HepG2 (cell line): Measurements from ENCODE around the gene MGAT2. TPM values are rescaled to one million over a fixed set of nuclear protein-coding genes. Genes with fewer than 3 reads are reported as not detected.
A peak's percentile ranks its signal among the peaks of the same experiment; 100 is the strongest.

Experiments used
- ADNP ChIP-seq: sonication (generic); formaldehyde crosslinking; IDR thresholded peaks from 2 replicates; pipeline ENCODE4 v1.4.0; 2020; ENCODE audit warnings: missing genetic modification reagents
- BHLHE40 ChIP-seq: IDR thresholded peaks from 2 replicates; pipeline ENCODE4 v1.6.1; 2011; ENCODE audit warnings: low read length, improper control_type of control experiment
- ETS1 ChIP-seq: sonication (generic); formaldehyde crosslinking; IDR thresholded peaks from 2 replicates; pipeline ENCODE4 v1.4.0; 2020; ENCODE audit warnings: missing genetic modification reagents
- FLYWCH1 ChIP-seq: sonication (generic); formaldehyde crosslinking; IDR thresholded peaks from 2 replicates; pipeline ENCODE4 v1.8.1; 2023; ENCODE audit warnings: mild to moderate bottlenecking, missing genetic modification reagents
- HDAC6 ChIP-seq: fragments of 200-600 bp; sonication (generic); IDR thresholded peaks from 2 replicates; pipeline ENCODE4 v1.7.0; 2017; ENCODE audit warnings: mild to moderate bottlenecking, antibody characterized with exemption, low read length, low read depth
- HNRNPUL1 ChIP-seq: fragments of 200-400 bp; formaldehyde crosslinking; IDR thresholded peaks from 2 replicates; pipeline ENCODE4 v1.6.1; 2017; ENCODE audit warnings: low read depth, mild to moderate bottlenecking, low read length, moderate library complexity
- PHF20 ChIP-seq: sonication (generic); formaldehyde crosslinking; IDR thresholded peaks from 2 replicates; pipeline ENCODE4 v1.5.0; 2020; ENCODE audit warnings: mild to moderate bottlenecking, missing genetic modification reagents
- POGK ChIP-seq: sonication (generic); formaldehyde crosslinking; conservative IDR thresholded peaks from 2 replicates; pipeline ENCODE4 v1.8.0; 2022; ENCODE audit warnings: mild to moderate bottlenecking, moderate library complexity, missing genetic modification reagents
- SETDB1 ChIP-seq: sonication (generic); formaldehyde crosslinking; IDR thresholded peaks from 2 replicates; pipeline ENCODE4 v1.5.1; 2020; ENCODE audit warnings: missing genetic modification reagents, mild to moderate bottlenecking, borderline replicate concordance
- SP1 ChIP-seq, 2 experiments: fragments of 450-650 bp in 1 of 2; sonication (generic) in 1 of 2; formaldehyde crosslinking in 1 of 2; IDR thresholded peaks; 2 replicates each; pipeline versions ENCODE4 v1.4.0 to v1.6.1; 2016 to 2020; ENCODE audit warnings: missing genetic modification reagents in 1 of 2
- SRSF9 ChIP-seq: fragments of 200-400 bp; formaldehyde crosslinking; IDR thresholded peaks from 2 replicates; pipeline ENCODE4 v1.6.1; 2018; ENCODE audit warnings: borderline replicate concordance, mild to moderate bottlenecking, low read depth, low read length; ENCODE audit not compliant: insufficient read depth, poor library complexity, severe bottlenecking
- TMF1 ChIP-seq: sonication (generic); formaldehyde crosslinking; IDR thresholded peaks from 2 replicates; pipeline ENCODE4 v1.8.1; 2022; ENCODE audit warnings: low read depth, missing genetic modification reagents
- USF2 ChIP-seq, 2 experiments: sonication (generic) in 1 of 2; formaldehyde crosslinking in 1 of 2; IDR thresholded peaks; 2 replicates each; pipeline versions ENCODE4 v1.5.1 to v1.6.1; 2011 to 2020; ENCODE audit warnings: borderline replicate concordance in 1 of 2, low read depth in 1 of 2, low read length in 1 of 2, mild to moderate bottlenecking in 1 of 2, missing genetic modification reagents in 1 of 2, moderate library complexity in 1 of 2
- ZFP41 ChIP-seq: sonication (generic); formaldehyde crosslinking; IDR thresholded peaks from 2 replicates; pipeline ENCODE4 v1.4.0; 2020; ENCODE audit warnings: mild to moderate bottlenecking, missing genetic modification reagents, borderline replicate concordance
- ZNF451 ChIP-seq: sonication (generic); formaldehyde crosslinking; IDR thresholded peaks from 2 replicates; pipeline ENCODE4 v1.5.0; 2020; ENCODE audit warnings: mild to moderate bottlenecking, missing genetic modification reagents
- ZNF687 ChIP-seq: sonication (generic); formaldehyde crosslinking; IDR thresholded peaks from 2 replicates; pipeline ENCODE4 v1.5.1; 2020; ENCODE audit warnings: mild to moderate bottlenecking, missing genetic modification reagents, moderate library complexity
- ZNF691 ChIP-seq: sonication (generic); formaldehyde crosslinking; IDR thresholded peaks from 2 replicates; pipeline ENCODE4 v1.4.0; 2020; ENCODE audit warnings: missing genetic modification reagents, low read depth, mild to moderate bottlenecking, borderline replicate concordance
- polyA plus RNA-seq, 8 experiments: library from polyadenylated mRNA; depleted of rRNA in 3 of 8; stranded (reverse) in 7 of 8; unstranded in 1 of 8; fragments of >200 nt; fragmentation: Illumina TruSeq in 4 of 8; extraction: Trizol in 4 of 8; gene quantifications; 2 replicates each; pipeline versions ENCODE4 v1.2.1 to v1.2.3, GENCODE V29; 2011 to 2016; ENCODE audit warnings: low read depth in 4 of 8, missing spikeins in 1 of 8, mixed read lengths in 1 of 8; ENCODE audit not compliant: insufficient read depth in 1 of 8
- total RNA-seq, 5 experiments: library from RNA; depleted of rRNA; stranded (reverse); fragments of >200 nt; fragmentation: Illumina TruSeq; extraction: Trizol; gene quantifications; 2 replicates each; pipeline ENCODE4 v1.2.3, GENCODE V29; 2016; ENCODE audit warnings: low read depth in 1 of 5

The MGAT2 gene
- total and polyA plus RNA-seq, 2 of the 13 experiments (the other 11 are each of a cell fraction or from before 2014, with no cell fraction given), result 12.9 to 51.9 TPM

- TF ChIP-seq USF2 (IDR thresholded peaks at IDR 0.05; ENCODE audit: low read depth, low read length), result no peak
- TF ChIP-seq USF2 (CRISPR knock-in tag; IDR thresholded peaks at IDR 0.05; ENCODE audit: borderline replicate concordance), result no peak
- peak; percentile 20; the same call in 1 of the 2 replicates for TF ChIP-seq ZNF691 (CRISPR knock-in tag)
- TF ChIP-seq BHLHE40, result peak; percentile 14; the same call in 1 of the 2 replicates
- no peak for TF ChIP-seq HDAC6
- TF ChIP-seq TMF1 (CRISPR knock-in tag), result peak; percentile 74; the same call in 1 of the 2 replicates
- no peak for TF ChIP-seq PHF20 (CRISPR knock-in tag)
- TF ChIP-seq ZNF687 (CRISPR knock-in tag), result peak; percentile 91
- no peak for TF ChIP-seq SRSF9
- TF ChIP-seq ZFP41 (CRISPR knock-in tag), result 0 out of 2 replicates have a peak, but pooled peaks have one; percentile 10
- TF ChIP-seq HNRNPUL1, result no peak
- TF ChIP-seq ADNP, result no peak
- TF ChIP-seq POGK (CRISPR knock-in tag), result no peak
- no peak for TF ChIP-seq FLYWCH1
- no peak for TF ChIP-seq SP1 (IDR thresholded peaks at IDR 0.05)
- no peak for TF ChIP-seq SP1 (CRISPR knock-in tag; IDR thresholded peaks at IDR 0.05)
- TF ChIP-seq ZNF451 (CRISPR knock-in tag), result peak; percentile 25
- no peak for TF ChIP-seq ETS1 (CRISPR knock-in tag)
- TF ChIP-seq SETDB1, result no peak
Observed at GRCh38 chr14:49634547-49635334, 14.1 kb downstream of the MGAT2 start, which contains the start of gene DNAAF2 (continued).
